Endothelial cell of umbilical vein (primary cell): ENCODE measurements around the gene RENBP. TPM values are rescaled to one million over a fixed set of nuclear protein-coding genes. Genes with fewer than 3 reads are reported as not detected.
A peak's percentile ranks its signal among the peaks of the same experiment; 100 is the strongest.

Source experiments
- BruUV-seq: library from RNA; stranded (reverse); fragments of 400-500 nt; replicated peaks from 2 replicates; lab custom pipeline; 2021; lab: Mats Ljungman, UMichigan
- CTCF ChIA-PET: fragments of 300-600, 350-600 bp; sonication (Branson Sonifier 250); formaldehyde crosslinking; loops from one replicate; lab custom pipeline; 2021; ENCODE audit warnings: antibody characterized with exemption, inconsistent platforms; lab: Charles Lee
- POLR2A ChIA-PET: fragments of 300-600, 350-600 bp; sonication (Branson Sonifier 250); formaldehyde crosslinking; loops from one replicate; lab custom pipeline; 2021; ENCODE audit warnings: antibody characterized with exemption, inconsistent platforms; lab: Charles Lee
- DNase-seq: peaks from one replicate; pipeline ENCODE4 v3.0.0-alpha.2; 2011; ENCODE audit warnings: low read depth, low spot score
- FAIRE-seq: peaks from 2 replicates; lab custom pipeline; 2011; peaks lifted over from hg19 to GRCh38; lab: Jason Lieb, UNC
- H2AFZ ChIP-seq: 2 replicates; pipeline ENCODE4 v1.6.0; 2012; ENCODE audit warnings: low read depth, low read length, control low read depth, inconsistent platforms
- H3K27ac ChIP-seq: 2 replicates; pipeline ENCODE4 v1.5.1; 2011; ENCODE audit warnings: low read depth, mild to moderate bottlenecking, control low read depth, low read length, moderate library complexity; ENCODE audit not compliant: insufficient read depth
- H3K27me3 ChIP-seq, 2 experiments: 2 replicates each; pipeline versions ENCODE4 v1.6.0 to v1.6.1; 2011; ENCODE audit warnings: low read length in 2 of 2, mixed read lengths in 1 of 2; ENCODE audit not compliant: control insufficient read depth in 2 of 2, insufficient read depth in 2 of 2
- H3K36me3 ChIP-seq, 2 experiments: 2 replicates in 1 of 2; 3 replicates in 1 of 2; pipeline ENCODE4 v1.5.1; 2011; ENCODE audit warnings: low read length in 2 of 2, mild to moderate bottlenecking in 1 of 2, moderate library complexity in 1 of 2; ENCODE audit not compliant: control insufficient read depth in 2 of 2, insufficient read depth in 2 of 2; ENCODE audit errors: extremely low read depth in 1 of 2
- H3K4me1 ChIP-seq: 3 replicates; pipeline ENCODE4 v1.5.1; 2011; ENCODE audit warnings: mild to moderate bottlenecking, low read length; ENCODE audit not compliant: control insufficient read depth, insufficient read depth; ENCODE audit errors: extremely low read depth
- H3K4me2 ChIP-seq: 2 replicates; pipeline ENCODE4 v1.6.1; 2011; ENCODE audit warnings: low read length, control low read depth, mixed read lengths; ENCODE audit not compliant: insufficient read depth
- H3K4me3 ChIP-seq, 3 experiments: fragments of 200-600 bp in 1 of 3; sonication (generic), shearing (Covaris generic) in 1 of 3; replicated peaks in 1 of 3; 2 replicates each; pipeline ENCODE4 v1.5.1; 2011 to 2016; ENCODE audit warnings: control low read depth in 3 of 3, low read length in 3 of 3, mild to moderate bottlenecking in 2 of 3, inconsistent platforms in 1 of 3, low read depth in 1 of 3, moderate library complexity in 1 of 3; ENCODE audit not compliant: insufficient read depth in 1 of 3
- H3K79me2 ChIP-seq: 2 replicates; pipeline ENCODE4 v1.6.0; 2012; ENCODE audit warnings: low read length, inconsistent platforms; ENCODE audit not compliant: control insufficient read depth, insufficient read depth
- H3K9ac ChIP-seq: replicated peaks from 2 replicates; pipeline ENCODE3; 2011; ENCODE audit warnings: low read length, control low read depth; ENCODE audit not compliant: insufficient read depth; ENCODE audit errors: extremely low read depth
- H3K9me1 ChIP-seq: replicated peaks from 3 replicates; pipeline ENCODE4 v1.6.0; 2011; ENCODE audit warnings: mild to moderate bottlenecking, low read length; ENCODE audit not compliant: control insufficient read depth, insufficient read depth; ENCODE audit errors: extremely low read depth
- H3K9me3 ChIP-seq: replicated peaks from 2 replicates; pipeline ENCODE4 v1.5.1; 2012; ENCODE audit warnings: low read length, inconsistent platforms; ENCODE audit not compliant: control insufficient read depth, insufficient read depth
- H4K20me1 ChIP-seq: replicated peaks from 2 replicates; pipeline ENCODE3; 2011; ENCODE audit warnings: mild to moderate bottlenecking, low read length; ENCODE audit not compliant: control insufficient read depth, insufficient read depth; ENCODE audit errors: extremely low read depth
- EZH2 ChIP-seq: IDR thresholded peaks from 2 replicates; pipeline ENCODE4 v1.6.1; 2012; ENCODE audit warnings: borderline replicate concordance, low read depth, mild to moderate bottlenecking, moderate library complexity, low read length, inconsistent platforms; ENCODE audit not compliant: severe bottlenecking
- FOS ChIP-seq: IDR thresholded peaks from 2 replicates; pipeline ENCODE4 v1.6.1; 2011; ENCODE audit warnings: mild to moderate bottlenecking, low read length, moderate library complexity, borderline replicate concordance; ENCODE audit not compliant: insufficient read depth
- GATA2 ChIP-seq: IDR thresholded peaks from 2 replicates; pipeline ENCODE4 v1.7.0; 2011; ENCODE audit warnings: low read depth, mild to moderate bottlenecking, moderate library complexity, mixed read lengths, low read length; ENCODE audit not compliant: insufficient read length, insufficient read depth
- JUN ChIP-seq: IDR thresholded peaks from 2 replicates; pipeline ENCODE4 v1.6.1; 2011; ENCODE audit warnings: borderline replicate concordance, low read depth; ENCODE audit not compliant: insufficient read length, insufficient read depth
- MYC ChIP-seq: IDR thresholded peaks from one replicate; pipeline ENCODE4 v1.6.1; 2011; ENCODE audit warnings: mild to moderate bottlenecking, low read depth, low read length
- POLR2A ChIP-seq: IDR thresholded peaks from 2 replicates; pipeline ENCODE4 v1.6.1; 2012; ENCODE audit warnings: low read depth, mild to moderate bottlenecking, control low read depth, low read length
- POLR2AphosphoS5 ChIP-seq: IDR thresholded peaks from 2 replicates; pipeline ENCODE4 v1.6.1; 2012; ENCODE audit warnings: low read depth, mild to moderate bottlenecking, control low read depth, low read length, moderate library complexity; ENCODE audit not compliant: insufficient read depth
- dilution Hi-C: fragments of 300-500 bp; cut with MboI; formaldehyde crosslinking; loops from one replicate; pipeline ENCODE4 v1.15.0; 2019; ENCODE audit warnings: low sequenced_read_pairs; ENCODE audit not compliant: extremely low pct_ligation_motif_present
- intact Hi-C: fragments of 100-400 bp; cut with micrococcal nuclease; formaldehyde crosslinking; loops from one replicate; pipeline ENCODE4 v1.10.0; 2022
- polyA plus RNA-seq, 4 experiments: library from polyadenylated mRNA; depleted of rRNA in 3 of 4; stranded (reverse) in 3 of 4; unstranded in 1 of 4; fragments of >200 nt; gene quantifications; 2 replicates each; pipeline versions ENCODE4 v1.2.1 to v1.2.3, GENCODE V29; 2011 to 2012; ENCODE audit warnings: missing spikeins in 1 of 4
- total RNA-seq: library from RNA; stranded (reverse); gene quantifications from 2 replicates; pipeline ENCODE4 v1.2.3, GENCODE V29; 2021
- TF ChIP-seq, protein P1 (sequence below), 2 donors: IDR thresholded peaks; 1 replicate in 1 of 2; 2 replicates in 1 of 2; pipeline ENCODE4 v1.5.1; 2011; ENCODE audit warnings: low read length in 2 of 2, mild to moderate bottlenecking in 2 of 2, moderate library complexity in 2 of 2, control low read depth in 1 of 2, inconsistent platforms in 1 of 2, low read depth in 1 of 2; ENCODE audit not compliant: insufficient read depth in 1 of 2; ENCODE audit errors: extremely low read depth in 1 of 2
- TF ChIP-seq, protein P2 (sequence below): IDR thresholded peaks from 2 replicates; pipeline ENCODE4 v1.6.1; 2011; ENCODE audit not compliant: insufficient read depth, insufficient read length

The RENBP gene
- total and polyA plus RNA-seq, 2 donors (not counting 3 experiments of a cell fraction or from before 2014, with no cell fraction given) = 8.0 to 16.0 TPM

DNA sequence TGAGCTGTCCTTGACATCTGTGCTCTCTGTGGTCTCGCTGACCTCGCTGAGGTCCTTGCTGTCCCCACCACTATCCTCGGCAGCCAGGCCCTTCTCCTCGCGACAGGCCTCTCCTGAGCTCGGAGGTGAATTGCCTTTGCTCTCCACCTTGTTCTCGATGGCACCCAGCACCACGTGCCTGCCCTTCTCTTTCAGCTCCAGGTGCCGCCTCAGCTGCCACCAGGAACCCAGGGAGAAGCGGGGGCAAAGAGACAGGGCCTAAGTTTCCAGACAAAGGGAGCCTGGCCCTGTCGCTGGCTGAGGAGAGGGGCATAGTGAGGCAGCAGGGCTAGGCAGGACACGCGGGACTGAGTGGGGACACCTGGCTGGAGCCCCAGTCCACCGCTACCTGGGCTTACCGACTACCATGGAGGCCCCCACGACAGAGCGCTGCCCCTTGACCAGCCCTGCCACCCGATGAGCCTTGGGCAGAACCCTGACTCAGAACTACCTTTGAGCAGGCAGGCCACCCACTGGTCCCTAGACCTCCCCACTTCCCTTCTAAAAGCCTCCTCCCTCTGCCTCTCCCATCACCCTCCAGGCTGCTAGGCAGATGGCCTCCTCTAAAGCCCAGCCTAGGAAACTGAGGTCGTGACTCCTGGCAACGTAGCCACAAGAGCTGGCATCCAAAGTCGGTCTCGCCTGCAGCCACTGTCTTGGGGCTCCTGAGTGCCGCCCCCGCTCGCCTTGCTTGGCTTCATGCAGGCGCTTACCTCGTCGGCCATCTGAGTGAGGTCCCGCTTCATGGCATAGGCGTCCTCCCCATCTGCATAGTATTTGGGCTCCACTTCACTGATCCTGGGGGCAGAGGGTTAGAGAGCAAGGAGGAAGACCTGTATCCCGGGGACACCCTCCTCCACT lies 14.2 kb downstream of the RENBP start:
- ChIA-PET POLR2A (no interaction called here), CTCF (interaction anchor here (2.2 kb wide), 1 partner anchor 17 kb away, joined by 10 read pairs; no protein-coding TSS in a partner anchor)
- H3K79me2 ChIP-seq = peaks cover 30% of the 10 kb centered on the region
- no peaks in the 10 kb centered on the region for H4K20me1 ChIP-seq
- peak overlapping the region; percentile 25 for H3K27ac ChIP-seq
- H2AFZ ChIP-seq = no peak overlapping the region
- no peak overlapping the region for H3K9ac ChIP-seq
- dilution Hi-C loops = no loop called here
- peaks cover 30% of the 10 kb centered on the region for H3K4me1 ChIP-seq
- H3K9me1 ChIP-seq = no peaks in the 10 kb centered on the region
- DNase-seq = no peak
- H3K4me3 ChIP-seq = no peak overlapping the region
- TF ChIP-seq JUN = no peak
- TF ChIP-seq POLR2AphosphoS5 = no peak
- no peak for TF ChIP-seq GATA2
- TF ChIP-seq MYC = no peak
- TF ChIP-seq, protein P1, sequence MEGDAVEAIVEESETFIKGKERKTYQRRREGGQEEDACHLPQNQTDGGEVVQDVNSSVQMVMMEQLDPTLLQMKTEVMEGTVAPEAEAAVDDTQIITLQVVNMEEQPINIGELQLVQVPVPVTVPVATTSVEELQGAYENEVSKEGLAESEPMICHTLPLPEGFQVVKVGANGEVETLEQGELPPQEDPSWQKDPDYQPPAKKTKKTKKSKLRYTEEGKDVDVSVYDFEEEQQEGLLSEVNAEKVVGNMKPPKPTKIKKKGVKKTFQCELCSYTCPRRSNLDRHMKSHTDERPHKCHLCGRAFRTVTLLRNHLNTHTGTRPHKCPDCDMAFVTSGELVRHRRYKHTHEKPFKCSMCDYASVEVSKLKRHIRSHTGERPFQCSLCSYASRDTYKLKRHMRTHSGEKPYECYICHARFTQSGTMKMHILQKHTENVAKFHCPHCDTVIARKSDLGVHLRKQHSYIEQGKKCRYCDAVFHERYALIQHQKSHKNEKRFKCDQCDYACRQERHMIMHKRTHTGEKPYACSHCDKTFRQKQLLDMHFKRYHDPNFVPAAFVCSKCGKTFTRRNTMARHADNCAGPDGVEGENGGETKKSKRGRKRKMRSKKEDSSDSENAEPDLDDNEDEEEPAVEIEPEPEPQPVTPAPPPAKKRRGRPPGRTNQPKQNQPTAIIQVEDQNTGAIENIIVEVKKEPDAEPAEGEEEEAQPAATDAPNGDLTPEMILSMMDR (IDR thresholded peaks at IDR 0.05; ENCODE audit: extremely low read depth in 1 of 2, insufficient read depth in 1 of 2, low read depth in 1 of 2, low read length in 2 of 2) = no peak
- TF ChIP-seq, protein P2, sequence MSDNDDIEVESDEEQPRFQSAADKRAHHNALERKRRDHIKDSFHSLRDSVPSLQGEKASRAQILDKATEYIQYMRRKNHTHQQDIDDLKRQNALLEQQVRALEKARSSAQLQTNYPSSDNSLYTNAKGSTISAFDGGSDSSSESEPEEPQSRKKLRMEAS = no peak
- TF ChIP-seq POLR2A = no peak
- no peak for TF ChIP-seq EZH2
- TF ChIP-seq FOS = no peak
- no peak overlapping the region for H3K4me2 ChIP-seq
- no peaks in the 10 kb centered on the region for H3K27me3 ChIP-seq
- intact Hi-C loops = no loop called here
- no TSS peak for BruUV-seq
- H3K36me3 ChIP-seq = peaks cover 0 to 14% of the 10 kb centered on the region in 2 experiments
- FAIRE-seq = no peak
- no peaks in the 10 kb centered on the region for H3K9me3 ChIP-seq
